22Rv1 (cell line): Measurements from ENCODE around the gene MRPS26.

Experiments
- CTCF ChIP-seq: fragments of 450-650 bp; IDR thresholded peaks from 2 replicates; pipeline ENCODE4 v1.5.1; 2017; ENCODE audit warnings: mild to moderate bottlenecking
- ZFX ChIP-seq: fragments of 450-650 bp; IDR thresholded peaks from 2 replicates; pipeline ENCODE4 v1.6.1; 2017; ENCODE audit warnings: antibody characterized with exemption, borderline replicate concordance

- TF ChIP-seq CTCF (no peak), ZFX (no peak)
These were observed 47.1 kb upstream of the MRPS26 start for GRCh38 chr20:2998728-2999127.
